Lower lobe of right lung (tissue), 2 donors: ENCODE data around the gene LRRC28. TPM values are rescaled to one million over a fixed set of nuclear protein-coding genes. Genes with fewer than 3 reads are reported as not detected.

ENCODE experiments used
- ATAC-seq, 2 donors: fragments of 200-7000 bp; cut with Tn5 transposase; one replicate each; pipeline ENCODE4 v1.9.1; 2020 to 2022; ENCODE audit warnings: mild to moderate bottlenecking in 2 of 2, moderate library complexity in 2 of 2
- DNase-seq: peaks from one replicate; pipeline ENCODE4 v3.0.0-alpha.2; 2020
- H3K27ac ChIP-seq: fragments of 200-600 bp; one replicate; pipeline ENCODE4 v1.8.0; 2022
- H3K27me3 ChIP-seq: fragments of 200-600 bp; one replicate; pipeline ENCODE4 v1.8.0; 2022; ENCODE audit warnings: low read depth
- H3K36me3 ChIP-seq: fragments of 200-600 bp; one replicate; pipeline ENCODE4 v1.8.0; 2022; ENCODE audit warnings: mild to moderate bottlenecking
- H3K4me1 ChIP-seq: fragments of 200-600 bp; one replicate; pipeline ENCODE4 v1.8.0; 2022
- H3K4me3 ChIP-seq: fragments of 200-600 bp; one replicate; pipeline ENCODE4 v1.8.0; 2022; ENCODE audit warnings: mild to moderate bottlenecking
- H3K9me3 ChIP-seq: fragments of 200-600 bp; one replicate; pipeline ENCODE4 v1.8.0; 2022
- intact Hi-C: fragments of 100-400 bp; cut with DNase I; formaldehyde crosslinking; loops from one replicate; pipeline ENCODE4 v1.11.0; 2022
- total RNA-seq: library from RNA; stranded (reverse); fragmentation: NEBNext Ultra II Directional; extraction: Animal tissue kit (Norgen Biotek cat#: 25700); gene quantifications from one replicate; pipeline ENCODE4 v1.2.1, GENCODE V29; 2021
- TF ChIP-seq, protein P1 (sequence below): fragments of 200-600 bp; IDR thresholded peaks from one replicate; pipeline ENCODE4 v1.8.0; 2022; ENCODE audit warnings: antibody characterized with exemption, mild to moderate bottlenecking
- donor health status: DM: no; HTN: yes; CAD: no; lungs with severe emphysema.

Gene LRRC28
- total RNA-seq, 1 donor from 2014 or later, result 23.8 TPM

- TF ChIP-seq, protein P1, sequence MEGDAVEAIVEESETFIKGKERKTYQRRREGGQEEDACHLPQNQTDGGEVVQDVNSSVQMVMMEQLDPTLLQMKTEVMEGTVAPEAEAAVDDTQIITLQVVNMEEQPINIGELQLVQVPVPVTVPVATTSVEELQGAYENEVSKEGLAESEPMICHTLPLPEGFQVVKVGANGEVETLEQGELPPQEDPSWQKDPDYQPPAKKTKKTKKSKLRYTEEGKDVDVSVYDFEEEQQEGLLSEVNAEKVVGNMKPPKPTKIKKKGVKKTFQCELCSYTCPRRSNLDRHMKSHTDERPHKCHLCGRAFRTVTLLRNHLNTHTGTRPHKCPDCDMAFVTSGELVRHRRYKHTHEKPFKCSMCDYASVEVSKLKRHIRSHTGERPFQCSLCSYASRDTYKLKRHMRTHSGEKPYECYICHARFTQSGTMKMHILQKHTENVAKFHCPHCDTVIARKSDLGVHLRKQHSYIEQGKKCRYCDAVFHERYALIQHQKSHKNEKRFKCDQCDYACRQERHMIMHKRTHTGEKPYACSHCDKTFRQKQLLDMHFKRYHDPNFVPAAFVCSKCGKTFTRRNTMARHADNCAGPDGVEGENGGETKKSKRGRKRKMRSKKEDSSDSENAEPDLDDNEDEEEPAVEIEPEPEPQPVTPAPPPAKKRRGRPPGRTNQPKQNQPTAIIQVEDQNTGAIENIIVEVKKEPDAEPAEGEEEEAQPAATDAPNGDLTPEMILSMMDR, result no peak
- intact Hi-C loops, result no loop called here
Measured at GRCh38 chr15:99365242-99365641, 114.0 kb downstream of the LRRC28 start.

DNA sequence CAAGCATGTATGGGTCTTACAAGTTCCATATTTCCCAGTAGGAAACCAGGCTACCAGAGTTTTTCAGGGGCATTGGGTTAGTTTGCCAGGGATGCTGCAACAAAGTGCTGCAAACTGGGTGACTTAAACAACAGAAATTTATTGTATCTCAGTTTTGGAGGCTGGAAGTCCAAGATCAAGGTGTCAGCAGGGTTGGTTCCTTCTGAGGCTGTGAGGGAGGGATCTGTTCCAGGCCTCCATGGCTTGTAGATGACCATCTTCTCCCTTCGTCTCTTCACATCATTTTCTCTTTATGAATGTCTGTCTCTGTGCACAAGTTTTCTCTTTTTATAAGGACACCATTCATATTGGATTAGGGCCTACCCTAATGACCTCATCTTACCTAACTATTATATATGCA lies 114.7 kb downstream of the LRRC28 start:
- Histone ChIP-seq H3K27ac (no peak overlapping the region), H3K4me1 (no peaks in the 10 kb centered on the region), H3K27me3 (no peaks in the 10 kb centered on the region), H3K9me3 (peaks cover 4% of the 10 kb centered on the region), H3K4me3 (no peak overlapping the region), H3K36me3 (peaks cover 8% of the 10 kb centered on the region)
- DNase-seq (no peak), ATAC-seq (no peak)
- intact Hi-C loops, result no loop called here
- TF ChIP-seq, protein P1, result no peak

More at GRCh38 chr15:99365242-99365641, 114.0 kb downstream of the LRRC28 start:
- Histone ChIP-seq H3K9me3 (peaks cover 4% of the 10 kb centered on the region), H3K4me1 (no peaks in the 10 kb centered on the region), H3K36me3 (peaks cover 8% of the 10 kb centered on the region), H3K27ac (no peak overlapping the region), H3K27me3 (no peaks in the 10 kb centered on the region), H3K4me3 (no peak overlapping the region)
- no peak for DNase-seq
- no peak for ATAC-seq

- DNase-seq (no peak), ATAC-seq (no peak)
- H3K27ac ChIP-seq, result no peak overlapping the region
- peaks cover 4% of the 10 kb centered on the region for H3K9me3 ChIP-seq
- intact Hi-C loops, result no loop called here
- no peaks in the 10 kb centered on the region for H3K36me3 ChIP-seq
- no peak overlapping the region for H3K4me3 ChIP-seq
- no peaks in the 10 kb centered on the region for H3K4me1 ChIP-seq
- TF ChIP-seq, protein P1, result no peak
- H3K27me3 ChIP-seq, result no peaks in the 10 kb centered on the region
Measured at GRCh38 chr15:99368743-99369142, 117.5 kb downstream of the LRRC28 start.

DNA sequence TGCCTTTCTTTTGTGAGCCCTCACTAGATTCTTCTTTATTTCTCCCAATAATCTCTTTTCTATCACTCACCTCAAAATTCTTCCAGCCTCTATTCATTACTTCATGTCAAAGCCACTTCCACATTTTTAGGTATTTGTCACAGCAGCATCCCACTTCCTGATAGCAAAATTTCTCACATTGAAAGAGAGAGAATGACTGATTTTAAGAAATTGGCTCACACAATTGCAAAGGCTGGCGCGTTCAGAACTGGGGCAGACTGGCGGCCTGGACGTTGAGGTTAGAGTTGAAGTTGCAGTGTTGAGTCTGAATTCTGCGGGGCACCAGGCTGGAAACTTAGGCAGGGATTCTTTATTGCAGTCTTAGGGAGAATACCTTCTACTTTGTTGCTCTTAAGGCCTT lies 117.9 kb downstream of the LRRC28 start:
- intact Hi-C loops, result no loop called here
- Histone ChIP-seq H3K4me3 (no peak overlapping the region), H3K36me3 (no peaks in the 10 kb centered on the region), H3K27ac (no peak overlapping the region), H3K4me1 (no peaks in the 10 kb centered on the region), H3K27me3 (no peaks in the 10 kb centered on the region), H3K9me3 (peaks cover 4% of the 10 kb centered on the region)
- DNase-seq (no peak), ATAC-seq (no peak)
- TF ChIP-seq, protein P1, result no peak

DNA sequence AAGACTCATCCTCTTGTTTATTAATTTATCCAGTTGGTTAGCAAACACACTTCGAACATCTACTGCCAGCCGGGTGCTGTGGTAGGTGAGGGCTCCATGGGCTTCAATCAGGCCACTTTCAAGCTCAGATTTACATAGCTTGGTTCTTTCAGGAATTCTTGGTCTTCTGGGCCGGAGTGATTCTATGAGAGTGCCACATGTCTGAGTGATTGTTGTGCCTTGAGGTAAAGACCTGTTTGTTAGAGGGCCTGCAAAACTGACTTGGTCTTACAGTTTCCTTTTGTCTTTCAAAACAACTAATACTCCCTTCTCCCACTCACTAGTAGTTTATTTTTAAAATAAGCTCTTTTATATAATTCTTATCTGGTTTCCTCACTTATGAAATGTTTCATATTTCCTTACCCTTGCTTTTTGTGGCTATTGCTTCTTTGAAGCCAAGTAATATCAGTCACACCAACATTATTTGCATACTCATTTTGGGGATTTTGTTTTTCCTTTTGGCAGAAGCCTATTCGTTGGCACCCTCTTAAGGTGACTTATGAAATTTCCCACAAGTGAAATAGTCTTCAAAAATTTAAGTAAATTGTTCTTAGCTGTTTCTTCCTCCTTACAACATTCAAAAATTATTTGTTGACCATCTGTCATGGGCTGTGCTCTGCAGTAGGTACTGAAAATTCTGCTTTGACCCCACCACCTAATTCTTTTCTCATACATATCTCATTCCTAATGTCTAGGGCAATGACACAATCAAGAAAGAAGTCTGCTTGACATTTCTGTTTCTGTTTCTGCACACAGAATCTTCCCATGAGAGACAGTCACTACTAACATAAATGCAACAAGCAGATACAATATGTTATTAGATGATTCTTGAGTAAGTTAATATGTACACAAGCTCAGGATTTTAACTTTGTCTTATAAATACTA lies 120.2 kb downstream of the LRRC28 start:
- DNase-seq, result no peak
- H3K4me1 ChIP-seq, result no peaks in the 10 kb centered on the region
- no peaks in the 10 kb centered on the region for H3K27me3 ChIP-seq
- intact Hi-C loops, result no loop called here
- ATAC-seq, result peak in 1 of 2 donors; percentile 31
- H3K9me3 ChIP-seq, result peaks cover 7% of the 10 kb centered on the region
- H3K36me3 ChIP-seq, result no peaks in the 10 kb centered on the region
- H3K4me3 ChIP-seq, result no peak overlapping the region
- TF ChIP-seq, protein P1, result no peak
- peak overlapping the region; percentile 48 for H3K27ac ChIP-seq
